Upper lobe of right lung (tissue), 1 donor: ENCODE data around the gene BICD2. TPM values are rescaled to one million over a fixed set of nuclear protein-coding genes. Genes with fewer than 3 reads are reported as not detected.

Source experiments
- ATAC-seq: fragments of 200-7000 bp; cut with Tn5 transposase; one replicate; pipeline ENCODE4 v1.9.1; 2020; ENCODE audit warnings: mild to moderate bottlenecking, moderate library complexity
- DNase-seq: peaks from one replicate; pipeline ENCODE4 v3.0.0-alpha.2; 2020
- H3K27ac ChIP-seq: fragments of 200-600 bp; one replicate; pipeline ENCODE4 v1.8.0; 2022
- H3K27me3 ChIP-seq: fragments of 200-600 bp; one replicate; pipeline ENCODE4 v1.8.0; 2022; ENCODE audit warnings: mild to moderate bottlenecking
- H3K36me3 ChIP-seq: fragments of 200-600 bp; one replicate; pipeline ENCODE4 v1.8.0; 2022
- H3K4me1 ChIP-seq: fragments of 200-600 bp; one replicate; pipeline ENCODE4 v1.8.0; 2022
- H3K4me3 ChIP-seq: fragments of 200-600 bp; one replicate; pipeline ENCODE4 v1.8.0; 2022; ENCODE audit warnings: mild to moderate bottlenecking
- H3K9me3 ChIP-seq: fragments of 200-600 bp; one replicate; pipeline ENCODE4 v1.8.0; 2022
- CTCF ChIP-seq: fragments of 200-600 bp; IDR thresholded peaks from one replicate; pipeline ENCODE4 v1.8.0; 2022; ENCODE audit warnings: antibody characterized with exemption
- intact Hi-C: fragments of 100-400 bp; cut with DNase I; formaldehyde crosslinking; loops from one replicate; pipeline ENCODE4 v1.11.0; 2022
- total RNA-seq: library from RNA; stranded (reverse); fragmentation: NEBNext Ultra II Directional; extraction: Animal tissue kit (Norgen Biotek cat#: 25700); gene quantifications from one replicate; pipeline ENCODE4 v1.2.1, GENCODE V29; 2021
- donor health status: DM: no; HTN: yes; CAD: no; lungs with severe emphysema.

The BICD2 gene
- total RNA-seq, 1 donor from 2014 or later: 38.6 TPM

GRCh38 chr9:92722386-92723298 is 42.0 kb downstream of the BICD2 start:
- H3K4me1 ChIP-seq: peaks cover 20% of the 10 kb centered on the region
- H3K36me3 ChIP-seq: peaks cover 51% of the 10 kb centered on the region
- intact Hi-C loops: no loop called here
- no peak for TF ChIP-seq CTCF
- DNase-seq (no peak), ATAC-seq (peak; percentile 43)
- no peaks in the 10 kb centered on the region for H3K27me3 ChIP-seq
- peak overlapping the region; percentile 55 for H3K27ac ChIP-seq
- no peak overlapping the region for H3K4me3 ChIP-seq
- H3K9me3 ChIP-seq: no peaks in the 10 kb centered on the region

GRCh38 chr9:92721548-92721947 is 43.1 kb downstream of the BICD2 start:
- H3K4me1 ChIP-seq: peaks cover 20% of the 10 kb centered on the region
- ATAC-seq (no peak), DNase-seq (no peak)
- H3K36me3 ChIP-seq: peaks cover 59% of the 10 kb centered on the region
- no peak for TF ChIP-seq CTCF
- no peaks in the 10 kb centered on the region for H3K9me3 ChIP-seq
- no peaks in the 10 kb centered on the region for H3K27me3 ChIP-seq
- H3K4me3 ChIP-seq: no peak overlapping the region
- intact Hi-C loops: no loop called here
- H3K27ac ChIP-seq: no peak overlapping the region

- ATAC-seq (no peak), DNase-seq (no peak)
- TF ChIP-seq CTCF: no peak
- intact Hi-C loops: no loop called here
- Histone ChIP-seq H3K9me3 (no peaks in the 10 kb centered on the region), H3K27ac (no peak overlapping the region), H3K4me3 (no peak overlapping the region), H3K4me1 (peaks cover 20% of the 10 kb centered on the region), H3K36me3 (peaks cover 60% of the 10 kb centered on the region), H3K27me3 (no peaks in the 10 kb centered on the region)
These were observed 43.7 kb downstream of the BICD2 start for GRCh38 chr9:92720807-92721535.

GRCh38 chr9:92720209-92720765 is 44.3 kb downstream of the BICD2 start:
- peaks cover 67% of the 10 kb centered on the region for H3K36me3 ChIP-seq
- intact Hi-C loops: no loop called here
- no peaks in the 10 kb centered on the region for H3K27me3 ChIP-seq
- no peak overlapping the region for H3K27ac ChIP-seq
- peaks cover 20% of the 10 kb centered on the region for H3K4me1 ChIP-seq
- TF ChIP-seq CTCF: no peak
- DNase-seq (no peak), ATAC-seq (no peak)
- H3K4me3 ChIP-seq: no peak overlapping the region
- H3K9me3 ChIP-seq: no peaks in the 10 kb centered on the region

- no peaks in the 10 kb centered on the region for H3K27me3 ChIP-seq
- no peak for TF ChIP-seq CTCF
- H3K4me1 ChIP-seq: peaks cover 16% of the 10 kb centered on the region
- peaks cover 78% of the 10 kb centered on the region for H3K36me3 ChIP-seq
- DNase-seq: no peak
- H3K4me3 ChIP-seq: no peak overlapping the region
- no peaks in the 10 kb centered on the region for H3K9me3 ChIP-seq
- no peak for ATAC-seq
- intact Hi-C loops: loop anchor here (10.0 kb wide), 1 partner anchor 46 kb away; the partner anchor contains the start of gene BICD2
- H3K27ac ChIP-seq: no peak overlapping the region
These were observed 45.5 kb downstream of the BICD2 start for GRCh38 chr9:92719028-92719647.
